ENCODE results near the gene AQP10.
"Not testable (repeated sequence)": the region's sequence is repeated elsewhere in the genome, so short reads cannot be mapped to it uniquely, and the experiment has no call there.

The AQP10 gene

GRCh38 chr1:154346276-154346917 lies 25.5 kb downstream of the AQP10 start:
- DNase-seq, result no peak

GRCh38 chr1:154347961-154348360 lies 27.1 kb downstream of the AQP10 start:
- DNase-seq, result no peak

GRCh38 chr1:154348429-154349076 lies 27.7 kb downstream of the AQP10 start:
- DNase-seq, result no peak

GRCh38 chr1:154349121-154349520 lies 28.2 kb downstream of the AQP10 start:
- no peak for DNase-seq

- DNase-seq, result no peak
These were observed 29.5 kb downstream of the AQP10 start for GRCh38 chr1:154350383-154350782.

GRCh38 chr1:154351363-154352068 lies 30.6 kb downstream of the AQP10 start:
- DNase-seq, result peak; percentile 38

- no peak for DNase-seq
These were observed 31.3 kb downstream of the AQP10 start for GRCh38 chr1:154352245-154352580.

GRCh38 chr1:154352581-154353459 lies 31.9 kb downstream of the AQP10 start:
- peak; percentile 59 for DNase-seq

- DNase-seq, result no peak
These were observed 32.6 kb downstream of the AQP10 start for GRCh38 chr1:154353460-154353904.

- DNase-seq, result no peak
These were observed 33.1 kb downstream of the AQP10 start for GRCh38 chr1:154353966-154354365.

GRCh38 chr1:154358519-154358918 lies 37.6 kb downstream of the AQP10 start:
- DNase-seq, result no peak

GRCh38 chr1:154360288-154360687 lies 39.4 kb downstream of the AQP10 start:
- no peak for DNase-seq

- not testable (repeated sequence) for DNase-seq
These were observed 40.0 kb downstream of the AQP10 start for GRCh38 chr1:154360881-154361280.

GRCh38 chr1:154361357-154361756 lies 40.5 kb downstream of the AQP10 start:
- DNase-seq, result no peak

- DNase-seq, result no peak
These were observed 50.5 kb downstream of the AQP10 start for GRCh38 chr1:154371436-154371835.

- DNase-seq, result not testable (repeated sequence)
These were observed 53.0 kb downstream of the AQP10 start for GRCh38 chr1:154373777-154374357.
